Measurements from ENCODE around the gene PRSS22. TPM values are rescaled to one million over a fixed set of nuclear protein-coding genes. Genes with fewer than 3 reads are reported as not detected.

The PRSS22 gene
- total RNA-seq, 1 donor from 2014 or later = not detected

DNA sequence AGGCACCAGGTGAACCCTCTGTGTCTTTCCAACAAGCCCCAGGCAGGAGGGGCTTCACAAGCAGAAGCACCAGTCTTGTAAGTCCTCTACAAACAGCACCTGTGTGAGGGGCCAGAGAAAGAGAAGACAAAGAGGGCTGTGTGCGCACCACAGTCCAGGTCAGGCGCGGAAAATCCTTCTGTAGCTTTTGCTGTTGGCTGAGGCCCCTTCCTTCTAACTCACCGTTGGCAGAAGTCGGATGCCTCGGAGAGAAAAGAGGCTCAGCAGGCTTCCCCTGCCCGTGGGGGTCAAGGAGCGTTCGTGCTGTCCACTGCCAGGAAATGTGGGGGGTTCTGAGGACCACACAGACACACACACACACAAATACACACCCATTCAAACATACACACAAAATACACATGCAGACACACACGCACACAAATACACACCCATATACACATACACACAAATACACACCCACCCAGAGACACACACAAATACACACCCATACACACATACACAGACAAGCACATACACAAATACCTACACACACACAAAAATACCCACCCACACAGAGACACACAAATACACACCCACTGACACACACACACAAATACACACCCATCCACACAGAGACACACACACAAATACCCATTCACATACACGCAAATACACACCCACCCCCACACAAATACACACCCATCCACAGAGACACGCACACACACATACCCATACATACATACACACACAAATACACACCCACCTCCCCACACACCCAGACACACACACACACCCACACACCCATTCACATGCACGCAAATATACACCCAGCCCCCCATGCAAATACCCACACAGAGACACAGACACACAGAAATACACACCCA lies 21.1 kb downstream of the PRSS22 start:
- no peaks in the 10 kb centered on the region for H3K27me3 ChIP-seq
- H3K27ac ChIP-seq = no peak overlapping the region
- no peak overlapping the region for H3K4me3 ChIP-seq
- DNase-seq (ENCODE audit: low spot score in 2 of 2) = no peak
- TF ChIP-seq CTCF (IDR thresholded peaks at IDR 0.05) = no peak
- H3K36me3 ChIP-seq = no peaks in the 10 kb centered on the region
- peaks cover 0 to 9% of the 10 kb centered on the region in 2 donors for H3K4me1 ChIP-seq
- no peaks in the 10 kb centered on the region for H3K9me3 ChIP-seq
- intact Hi-C loops (cut with DNase I) = no loop called here

- H3K27me3 ChIP-seq = no peaks in the 10 kb centered on the region
- no peak overlapping the region for H3K27ac ChIP-seq
- no peaks in the 10 kb centered on the region for H3K9me3 ChIP-seq
- H3K36me3 ChIP-seq = no peaks in the 10 kb centered on the region
- TF ChIP-seq CTCF (IDR thresholded peaks at IDR 0.05) = no peak
- no peak for DNase-seq (ENCODE audit: low spot score in 2 of 2)
- intact Hi-C loops (cut with DNase I) = no loop called here
- no peak overlapping the region for H3K4me3 ChIP-seq
- H3K4me1 ChIP-seq = peaks cover 0 to 9% of the 10 kb centered on the region in 2 donors
These were observed 22.1 kb downstream of the PRSS22 start for GRCh38 chr16:2835638-2836493.

GRCh38 chr16:2834968-2835367 lies 23.0 kb downstream of the PRSS22 start:
- no peak for DNase-seq (ENCODE audit: low spot score in 2 of 2)
- Histone ChIP-seq H3K4me3 (no peak overlapping the region), H3K4me1 (peaks cover 0 to 9% of the 10 kb centered on the region in 2 donors), H3K27ac (no peak overlapping the region), H3K9me3 (no peaks in the 10 kb centered on the region), H3K36me3 (no peaks in the 10 kb centered on the region), H3K27me3 (no peaks in the 10 kb centered on the region)
- intact Hi-C loops (cut with DNase I) = no loop called here
- TF ChIP-seq CTCF (IDR thresholded peaks at IDR 0.05) = no peak

DNA sequence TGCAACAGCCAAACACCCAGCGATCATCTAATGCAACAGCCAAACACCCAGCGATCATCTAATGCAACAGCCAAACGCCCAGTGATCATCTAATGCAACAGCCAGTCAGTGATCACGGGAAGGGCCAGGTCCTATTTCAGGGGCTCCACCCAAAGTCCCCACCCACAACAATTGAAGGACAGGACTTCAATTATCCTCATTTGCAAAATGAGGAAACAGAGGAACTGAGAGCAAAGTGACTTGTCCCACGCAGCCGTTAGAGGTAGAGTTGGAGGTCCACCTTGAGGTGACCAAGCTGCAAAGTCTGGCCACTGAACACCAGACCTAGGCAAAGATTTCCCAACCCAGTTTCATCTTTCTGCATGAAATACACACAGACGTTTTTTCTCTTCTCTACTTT lies 24.2 kb downstream of the PRSS22 start:
- TF ChIP-seq CTCF (IDR thresholded peaks at IDR 0.05) = no peak
- Histone ChIP-seq H3K27ac (no peak overlapping the region), H3K36me3 (no peaks in the 10 kb centered on the region), H3K4me3 (no peak overlapping the region), H3K27me3 (no peaks in the 10 kb centered on the region), H3K4me1 (peaks cover 0 to 9% of the 10 kb centered on the region in 2 donors), H3K9me3 (no peaks in the 10 kb centered on the region)
- intact Hi-C loops (cut with DNase I) = no loop called here
- DNase-seq (ENCODE audit: low spot score in 2 of 2) = no peak

DNA sequence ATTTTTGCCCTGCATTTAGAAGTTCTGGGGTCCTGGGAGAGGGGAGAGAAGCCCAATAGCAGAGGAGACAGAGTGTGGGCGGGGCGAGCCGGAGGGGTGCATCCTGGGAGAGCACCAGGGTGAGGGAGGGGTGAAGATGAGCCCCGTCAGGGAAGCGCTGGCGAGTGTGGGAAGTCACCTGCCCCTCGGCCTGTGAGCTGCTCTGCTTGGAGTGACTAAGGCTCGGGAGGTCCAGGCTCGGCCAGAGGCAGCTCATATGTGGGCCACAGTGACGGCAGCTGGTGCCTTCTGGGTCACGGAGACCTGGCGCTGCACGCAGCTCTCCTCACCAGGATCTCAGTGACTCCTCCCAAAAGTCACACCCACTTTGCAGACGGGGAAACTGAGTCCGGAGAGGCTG lies 26.8 kb downstream of the PRSS22 start:
- no peak for TF ChIP-seq CTCF (IDR thresholded peaks at IDR 0.05)
- intact Hi-C loops (cut with DNase I) = no loop called here
- Histone ChIP-seq H3K27me3 (no peaks in the 10 kb centered on the region), H3K36me3 (no peaks in the 10 kb centered on the region), H3K4me1 (peaks cover 0 to 8% of the 10 kb centered on the region in 2 donors), H3K9me3 (no peaks in the 10 kb centered on the region), H3K4me3 (no peak overlapping the region), H3K27ac (no peak overlapping the region)
- DNase-seq (ENCODE audit: low spot score in 2 of 2) = no peak
